Ectodermal cell (in vitro differentiated cells): ENCODE measurements around the gene HOXD4.

ENCODE experiments used
- H3K27ac ChIP-seq: 2 replicates; pipeline ENCODE4 v1.7.0; 2013; ENCODE audit warnings: mild to moderate bottlenecking, low read depth, low read length; ENCODE audit not compliant: insufficient read depth, poor library complexity, severe bottlenecking
- H3K27me3 ChIP-seq: 2 replicates; pipeline ENCODE4 v1.7.0; 2013; ENCODE audit warnings: mild to moderate bottlenecking, low read length; ENCODE audit not compliant: insufficient read depth, control insufficient read depth, poor library complexity, severe bottlenecking
- H3K36me3 ChIP-seq: one replicate; pipeline ENCODE4 v1.7.0; 2013; ENCODE audit warnings: low read length; ENCODE audit not compliant: control insufficient read depth, insufficient read depth
- H3K4me1 ChIP-seq: one replicate; pipeline ENCODE4 v1.7.0; 2013; ENCODE audit warnings: low read length; ENCODE audit not compliant: control insufficient read depth, insufficient read depth
- H3K4me3 ChIP-seq: 2 replicates; pipeline ENCODE4 v1.7.0; 2013; ENCODE audit warnings: low read depth, low read length, control low read depth; ENCODE audit not compliant: insufficient read depth
- H3K9me3 ChIP-seq: 2 replicates; pipeline ENCODE4 v1.7.0; 2013; ENCODE audit warnings: mild to moderate bottlenecking, low read length, moderate library complexity; ENCODE audit not compliant: control insufficient read depth
- WGBS, 2 experiments: methylation state at CpG; one replicate each; pipeline ENCODE4 v1.1.7; 2013; ENCODE audit warnings: missing lambda C conversion rate in 2 of 2; 5-methylcytosine and 5-hydroxymethylcytosine counted together

HOXD4 gene

DNA sequence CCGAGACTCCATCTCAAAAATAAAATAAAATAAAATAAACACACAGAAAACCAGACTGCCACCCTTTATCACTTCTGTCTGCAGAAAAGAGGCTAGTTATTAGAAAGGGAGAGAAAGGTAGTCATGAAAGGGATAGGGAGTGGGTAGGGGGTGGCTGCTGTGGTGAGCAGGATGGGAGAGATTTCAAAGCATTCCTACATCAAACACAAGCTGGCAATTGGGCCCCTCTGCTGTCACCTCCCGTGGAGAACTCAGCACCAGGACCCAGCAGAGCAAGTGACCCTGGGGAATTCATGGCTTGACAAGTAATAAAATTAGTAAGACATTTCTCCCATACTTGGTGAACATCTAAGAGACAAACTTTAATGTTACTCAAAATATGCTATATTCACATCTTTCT lies 33.4 kb downstream of the HOXD4 start:
- Histone ChIP-seq H3K4me1 (no peaks in the 10 kb centered on the region), H3K36me3 (no peaks in the 10 kb centered on the region), H3K4me3 (no peak overlapping the region), H3K27ac (no peak overlapping the region), H3K27me3 (peaks cover 100% of the 10 kb centered on the region), H3K9me3 (no peaks in the 10 kb centered on the region)
- WGBS, 2 experiments = 58 to 86% methylated on average over 2 of the region's 2 CpGs

DNA sequence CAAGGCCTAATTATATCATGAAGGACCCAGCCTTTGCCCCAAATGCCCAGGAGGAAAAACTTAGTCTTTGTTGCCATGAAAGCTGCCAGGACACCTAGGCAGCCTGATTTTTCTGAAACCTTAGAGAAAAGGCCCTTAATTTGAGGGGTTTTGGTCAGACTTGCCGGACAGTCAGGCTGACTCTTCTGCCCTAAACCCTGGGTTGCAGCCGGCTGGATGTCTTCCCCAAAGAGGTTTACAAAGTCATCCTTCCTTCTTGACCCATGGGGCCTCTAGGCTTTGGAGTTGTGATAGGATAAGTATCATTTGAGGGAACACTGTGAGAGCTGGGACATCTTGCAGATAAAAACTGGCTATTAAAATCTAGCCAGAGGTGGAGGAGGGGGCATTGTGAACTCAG lies 34.7 kb downstream of the HOXD4 start:
- H3K9me3 ChIP-seq = no peaks in the 10 kb centered on the region
- no peak overlapping the region for H3K4me3 ChIP-seq
- WGBS, 2 experiments = 70 to 71% methylated on average over 2 of the region's 2 CpGs
- H3K36me3 ChIP-seq = no peaks in the 10 kb centered on the region
- no peak overlapping the region for H3K27ac ChIP-seq
- peaks cover 100% of the 10 kb centered on the region for H3K27me3 ChIP-seq
- H3K4me1 ChIP-seq = no peaks in the 10 kb centered on the region

DNA sequence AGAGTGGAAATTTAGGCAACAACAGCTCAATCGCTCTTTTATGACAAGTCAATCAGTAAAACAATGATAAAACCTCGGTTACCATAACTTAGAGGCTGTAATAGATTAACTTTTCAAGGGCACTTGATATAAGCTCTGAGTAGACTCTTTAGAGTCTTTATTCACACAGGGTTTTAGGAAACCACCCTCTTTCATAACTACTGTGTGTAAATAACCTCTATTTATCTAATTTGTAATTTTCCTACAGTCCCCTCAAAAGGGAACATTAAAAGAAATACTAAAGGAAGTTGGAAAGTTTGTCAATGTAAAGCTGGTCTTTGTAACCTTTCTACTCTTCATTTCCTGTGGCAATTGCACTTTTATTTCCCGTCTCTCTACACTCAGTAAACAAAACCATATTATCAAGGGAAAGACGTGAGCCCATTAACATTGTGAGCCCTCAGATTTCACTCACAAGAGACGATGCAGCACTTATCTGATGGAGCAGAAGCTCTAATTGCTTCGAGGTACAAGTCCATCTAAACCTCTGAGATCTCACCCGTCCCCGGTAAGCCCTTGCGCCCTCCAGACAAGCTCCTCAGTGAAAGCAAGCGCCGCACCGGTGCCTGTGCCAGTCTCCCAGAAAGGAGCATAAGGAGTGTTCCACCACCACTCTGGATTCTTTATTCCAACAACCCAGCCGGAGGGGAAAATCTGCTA lies 36.0 kb downstream of the HOXD4 start:
- H3K27me3 ChIP-seq = peaks cover 100% of the 10 kb centered on the region
- WGBS, 2 experiments = 5 to 9% methylated on average over 13 of the region's 13 CpGs
- no peaks in the 10 kb centered on the region for H3K4me1 ChIP-seq
- H3K9me3 ChIP-seq = no peaks in the 10 kb centered on the region
- H3K27ac ChIP-seq = no peak overlapping the region
- no peak overlapping the region for H3K4me3 ChIP-seq
- no peaks in the 10 kb centered on the region for H3K36me3 ChIP-seq

DNA sequence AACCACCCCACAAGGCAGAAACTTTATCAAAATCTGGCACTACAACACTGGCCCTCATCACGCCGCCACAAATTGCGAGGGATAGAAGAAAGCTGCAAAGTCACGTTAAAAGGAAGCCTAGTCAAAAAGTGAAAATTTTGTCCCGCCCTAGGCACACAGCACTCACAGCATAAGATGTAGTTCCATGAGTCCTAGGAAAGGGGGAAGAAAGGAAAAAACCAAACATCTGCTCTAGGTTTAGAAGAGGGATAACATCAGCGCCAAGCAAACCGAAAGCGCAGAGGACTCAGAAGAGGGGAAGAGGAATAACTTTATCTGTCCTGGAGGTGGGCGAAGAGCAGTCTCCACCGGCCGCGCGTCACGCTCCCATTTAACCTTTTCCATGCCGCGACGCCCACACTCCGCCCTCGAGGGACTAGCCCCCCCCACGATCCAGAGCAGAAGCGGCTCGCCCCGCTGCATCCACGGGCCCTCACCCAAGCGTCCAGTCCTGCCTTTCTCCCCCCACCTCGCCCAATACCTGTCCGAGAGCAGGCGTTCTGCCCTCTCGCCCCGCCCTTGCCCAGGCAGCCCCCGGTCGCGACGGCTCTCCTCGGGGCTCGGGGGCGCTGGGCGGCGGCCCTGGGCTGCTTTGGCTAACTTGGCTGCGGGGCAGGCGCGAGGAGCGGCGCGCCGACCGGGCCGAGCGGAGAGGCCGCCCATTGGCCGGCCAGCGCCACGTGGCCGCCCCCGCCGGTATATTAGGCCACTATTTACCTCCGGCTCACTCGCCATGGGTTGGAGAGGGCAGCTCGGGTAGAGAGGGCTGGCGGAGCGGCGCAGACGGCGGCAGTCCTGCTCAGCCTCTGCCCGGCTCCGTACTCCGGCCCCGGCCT lies 36.8 kb downstream of the HOXD4 start, which contains the start of gene HOXD1:
Gene HOXD1, plus strand, starts transcription at position 770 of the 875 bp plus-strand sequence. CDS start 134 bp downstream, outside the sequence.
- Histone ChIP-seq H3K27ac (no peak within 1 kb of the TSS), H3K27me3 (peaks cover 100% of the 10 kb centered on the region), H3K4me3 (peak within 1 kb of the TSS; percentile 24), H3K4me1 (no peaks in the 10 kb centered on the region), H3K36me3 (no peaks in the 10 kb centered on the region), H3K9me3 (no peaks in the 10 kb centered on the region)
- WGBS, 2 experiments = 1 to 2% methylated on average over 68 of the region's 68 CpGs

DNA sequence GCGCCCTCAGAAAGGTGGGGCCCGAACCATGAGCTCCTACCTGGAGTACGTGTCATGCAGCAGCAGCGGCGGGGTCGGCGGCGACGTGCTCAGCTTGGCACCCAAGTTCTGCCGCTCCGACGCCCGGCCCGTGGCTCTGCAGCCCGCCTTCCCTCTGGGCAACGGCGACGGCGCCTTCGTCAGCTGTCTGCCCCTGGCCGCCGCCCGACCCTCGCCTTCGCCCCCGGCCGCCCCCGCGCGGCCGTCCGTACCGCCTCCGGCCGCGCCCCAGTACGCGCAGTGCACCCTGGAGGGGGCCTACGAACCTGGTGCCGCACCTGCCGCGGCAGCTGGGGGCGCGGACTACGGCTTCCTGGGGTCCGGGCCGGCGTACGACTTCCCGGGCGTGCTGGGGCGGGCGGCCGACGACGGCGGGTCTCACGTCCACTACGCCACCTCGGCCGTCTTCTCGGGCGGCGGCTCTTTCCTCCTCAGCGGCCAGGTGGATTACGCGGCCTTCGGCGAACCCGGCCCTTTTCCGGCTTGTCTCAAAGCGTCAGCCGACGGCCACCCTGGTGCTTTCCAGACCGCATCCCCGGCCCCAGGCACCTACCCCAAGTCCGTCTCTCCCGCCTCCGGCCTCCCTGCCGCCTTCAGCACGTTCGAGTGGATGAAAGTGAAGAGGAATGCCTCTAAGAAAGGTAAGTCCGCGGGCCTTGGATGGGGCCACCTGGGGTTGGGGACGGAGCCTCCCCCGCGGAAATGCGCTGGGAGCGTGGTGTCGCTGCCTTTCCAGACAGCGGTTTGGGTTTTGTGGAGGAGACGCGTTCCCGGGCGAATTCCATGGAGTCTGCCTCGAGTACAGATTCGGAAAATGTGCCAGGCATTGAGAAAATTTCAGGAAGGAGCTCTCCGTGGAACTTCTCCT lies 37.7 kb downstream of the HOXD4 start:
- no peaks in the 10 kb centered on the region for H3K36me3 ChIP-seq
- no peak overlapping the region for H3K27ac ChIP-seq
- peak overlapping the region; percentile 24 for H3K4me3 ChIP-seq
- H3K4me1 ChIP-seq = no peaks in the 10 kb centered on the region
- H3K27me3 ChIP-seq = peaks cover 100% of the 10 kb centered on the region
- 2% methylated on average over 98 of the region's 98 CpGs for WGBS, 2 experiments
- H3K9me3 ChIP-seq = no peaks in the 10 kb centered on the region

DNA sequence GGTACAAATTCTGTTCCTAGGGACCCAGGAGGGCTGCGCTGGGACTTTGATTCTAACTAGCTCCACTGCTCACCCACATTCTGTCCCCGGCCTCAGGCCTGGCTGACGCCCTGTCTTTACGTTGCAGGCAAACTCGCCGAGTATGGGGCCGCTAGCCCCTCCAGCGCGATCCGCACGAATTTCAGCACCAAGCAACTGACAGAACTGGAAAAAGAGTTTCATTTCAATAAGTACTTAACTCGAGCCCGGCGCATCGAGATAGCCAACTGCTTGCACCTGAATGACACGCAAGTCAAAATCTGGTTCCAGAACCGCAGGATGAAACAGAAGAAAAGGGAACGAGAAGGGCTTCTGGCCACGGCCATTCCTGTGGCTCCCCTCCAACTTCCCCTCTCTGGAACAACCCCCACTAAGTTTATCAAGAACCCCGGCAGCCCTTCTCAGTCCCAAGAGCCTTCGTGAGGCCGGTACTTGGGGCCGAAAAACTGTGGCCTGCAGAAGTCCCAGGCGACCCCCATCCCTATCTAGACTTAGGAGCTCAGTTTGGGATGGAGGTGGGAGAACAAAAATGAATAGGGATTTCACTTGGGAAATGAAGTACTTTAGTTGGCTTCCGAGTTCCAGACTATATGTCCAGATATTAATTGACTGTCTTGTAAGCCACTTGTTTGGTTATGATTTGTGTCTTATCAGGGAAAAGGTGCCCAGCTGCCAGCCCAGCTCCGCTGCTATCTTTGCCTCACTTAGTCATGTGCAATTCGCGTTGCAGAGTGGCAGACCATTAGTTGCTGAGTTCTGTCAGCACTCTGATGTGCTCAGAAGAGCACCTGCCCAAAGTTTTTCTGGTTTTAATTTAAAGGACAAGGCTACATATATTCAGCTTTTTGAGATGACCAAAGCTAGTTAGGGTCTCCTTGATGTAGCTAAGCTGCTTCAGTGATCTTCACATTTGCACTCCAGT lies 38.6 kb downstream of the HOXD4 start:
- H3K9me3 ChIP-seq = no peaks in the 10 kb centered on the region
- peaks cover 100% of the 10 kb centered on the region for H3K27me3 ChIP-seq
- H3K36me3 ChIP-seq = no peaks in the 10 kb centered on the region
- H3K4me1 ChIP-seq = no peaks in the 10 kb centered on the region
- H3K27ac ChIP-seq = no peak overlapping the region
- H3K4me3 ChIP-seq = no peak overlapping the region
- 7 to 12% methylated on average over 28 of the region's 28 CpGs for WGBS, 2 experiments

DNA sequence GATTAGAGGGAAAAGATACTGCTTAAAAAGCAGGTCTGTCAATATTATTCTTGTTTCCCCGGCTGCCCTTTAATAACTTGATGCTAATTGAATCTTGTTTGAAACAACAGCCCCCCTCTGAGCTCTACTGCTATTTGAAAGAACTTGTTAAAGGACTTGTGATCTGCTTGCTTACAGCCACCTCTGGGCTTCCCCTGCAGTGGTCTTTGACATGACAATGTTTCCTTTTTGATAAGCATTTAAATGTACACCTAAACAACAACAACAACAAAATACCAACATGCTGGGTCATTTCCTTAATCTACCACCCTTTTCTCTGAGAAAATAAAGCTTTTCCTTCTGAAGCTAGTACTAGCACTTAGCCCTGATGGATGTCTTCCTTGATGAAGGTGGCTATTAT lies 41.0 kb downstream of the HOXD4 start:
- no peak overlapping the region for H3K4me3 ChIP-seq
- H3K36me3 ChIP-seq = no peaks in the 10 kb centered on the region
- no peaks in the 10 kb centered on the region for H3K4me1 ChIP-seq
- peaks cover 92% of the 10 kb centered on the region for H3K27me3 ChIP-seq
- WGBS, 2 experiments = 0% methylated on average over 1 of the region's 1 CpG
- H3K9me3 ChIP-seq = no peaks in the 10 kb centered on the region
- no peak overlapping the region for H3K27ac ChIP-seq

DNA sequence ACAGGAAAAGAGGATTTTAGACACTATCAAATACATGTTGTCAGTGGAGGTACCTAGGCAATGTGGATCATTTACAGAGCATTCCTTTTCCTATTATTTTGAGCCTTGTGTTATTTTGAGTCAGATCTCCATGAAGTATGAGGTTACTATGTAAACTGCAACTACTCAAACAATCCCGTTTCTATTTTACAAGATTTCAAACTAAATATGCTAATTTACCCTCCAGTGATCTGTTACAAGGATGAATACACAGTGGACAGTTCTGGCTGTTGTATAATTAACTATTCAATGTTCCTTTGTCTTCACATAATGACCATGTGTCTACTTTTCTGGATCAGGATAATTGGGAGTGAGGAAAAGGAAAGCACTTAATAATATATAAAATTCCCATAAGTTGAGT lies 41.7 kb downstream of the HOXD4 start:
- H3K27me3 ChIP-seq = peaks cover 85% of the 10 kb centered on the region

DNA sequence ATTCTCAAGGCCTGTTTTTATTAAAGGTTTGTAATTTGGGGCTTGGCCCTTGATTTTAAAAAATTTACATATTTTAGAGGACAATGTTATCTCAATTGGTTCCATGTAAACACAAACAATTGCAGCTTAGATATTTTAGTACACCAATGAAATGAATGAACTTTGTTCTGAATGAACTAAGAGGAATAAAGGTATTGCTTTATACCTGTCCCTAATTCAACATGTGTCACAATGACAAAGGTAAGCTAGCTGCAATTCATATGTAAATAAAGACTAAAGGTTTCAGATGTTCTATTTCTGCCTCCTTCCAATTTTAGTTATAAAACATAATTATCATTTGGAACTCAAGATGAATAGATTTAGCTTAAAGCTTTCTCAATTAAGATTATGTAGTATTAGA lies 48.6 kb downstream of the HOXD4 start:
- H3K27ac ChIP-seq = no peak overlapping the region
- H3K4me3 ChIP-seq = no peak overlapping the region
- H3K4me1 ChIP-seq = no peaks in the 10 kb centered on the region
- no peaks in the 10 kb centered on the region for H3K9me3 ChIP-seq
- peaks cover 25% of the 10 kb centered on the region for H3K27me3 ChIP-seq
- H3K36me3 ChIP-seq = no peaks in the 10 kb centered on the region

More for the DNA sequence above, 41.7 kb downstream of the HOXD4 start:
- Histone ChIP-seq H3K27ac (no peak overlapping the region), H3K4me3 (no peak overlapping the region), H3K9me3 (no peaks in the 10 kb centered on the region), H3K36me3 (no peaks in the 10 kb centered on the region), H3K4me1 (no peaks in the 10 kb centered on the region)
- WGBS, 2 experiments = 20 to 38% methylated on average over 1 of the region's 1 CpG
